ENCODE measurements around the gene NOP56. TPM values are rescaled to one million over a fixed set of nuclear protein-coding genes. Genes with fewer than 3 reads are reported as not detected.

The NOP56 gene
- total RNA-seq, 6 experiments from 2014 or later, result 151 to 222 (median 165) TPM

- H3K4me1 Mint-ChIP-seq (ENCODE audit: low read depth), result peaks cover 10% of the 10 kb centered on the region
- TF ChIP-seq CTCF (IDR thresholded peaks at IDR 0.05), result no peak
- peak overlapping the region; percentile 49 for H3K27ac Mint-ChIP-seq
- no peak overlapping the region for H3K4me3 Mint-ChIP-seq
- H3K9me3 Mint-ChIP-seq, result peaks cover 37% of the 10 kb centered on the region
- H3K27me3 Mint-ChIP-seq (ENCODE audit: insufficient read depth), result peaks cover 28% of the 10 kb centered on the region
- H3K36me3 Mint-ChIP-seq (ENCODE audit: low read depth), result peaks cover 24% of the 10 kb centered on the region
- peak; percentile 89 for DNase-seq
Observed at GRCh38 chr20:2626853-2627541, 25.4 kb upstream of the NOP56 start.

DNA sequence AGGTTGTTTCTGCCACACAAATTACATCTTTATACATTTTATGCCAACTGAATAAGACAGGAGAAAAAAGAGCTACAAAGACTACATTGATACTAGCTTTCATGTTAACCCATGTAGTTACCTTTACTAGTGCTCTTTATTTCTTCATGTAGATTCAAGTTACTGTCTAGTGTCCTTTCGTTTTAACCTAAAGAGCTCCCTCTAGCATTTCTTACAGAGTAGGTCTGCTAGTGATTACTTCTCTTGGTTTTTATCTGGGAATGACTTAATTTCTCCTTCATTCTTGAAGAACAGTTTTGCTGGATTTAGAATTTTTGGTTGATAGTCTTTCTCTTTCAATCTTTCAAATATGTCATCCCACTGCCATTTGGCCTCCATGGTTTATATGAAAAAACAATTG is 21.2 kb upstream of the NOP56 start:
- Mint-ChIP-seq H3K9me3 (peaks cover 16% of the 10 kb centered on the region), H3K36me3 (ENCODE audit: low read depth) (peaks cover 2% of the 10 kb centered on the region; the same call in 1 of the 2 replicates), H3K4me1 (ENCODE audit: low read depth) (peaks cover 10% of the 10 kb centered on the region), H3K4me3 (no peak overlapping the region), H3K27me3 (ENCODE audit: insufficient read depth) (peaks cover 28% of the 10 kb centered on the region), H3K27ac (no peak overlapping the region)
- DNase-seq, result no peak
- peak; percentile 24; the same call in 1 of the 2 replicates for TF ChIP-seq CTCF (IDR thresholded peaks at IDR 0.05)

- TF ChIP-seq CTCF (IDR thresholded peaks at IDR 0.05), result no peak
- no peaks in the 10 kb centered on the region for H3K36me3 Mint-ChIP-seq (ENCODE audit: low read depth)
- no peak overlapping the region for H3K4me3 Mint-ChIP-seq
- H3K9me3 Mint-ChIP-seq, result no peaks in the 10 kb centered on the region
- peaks cover 36% of the 10 kb centered on the region for H3K27me3 Mint-ChIP-seq (ENCODE audit: insufficient read depth)
- H3K27ac Mint-ChIP-seq, result no peak overlapping the region
- DNase-seq, result no peak
- H3K4me1 Mint-ChIP-seq (ENCODE audit: low read depth), result no peaks in the 10 kb centered on the region
Observed at GRCh38 chr20:2633381-2633780, 19.1 kb upstream of the NOP56 start.

DNA sequence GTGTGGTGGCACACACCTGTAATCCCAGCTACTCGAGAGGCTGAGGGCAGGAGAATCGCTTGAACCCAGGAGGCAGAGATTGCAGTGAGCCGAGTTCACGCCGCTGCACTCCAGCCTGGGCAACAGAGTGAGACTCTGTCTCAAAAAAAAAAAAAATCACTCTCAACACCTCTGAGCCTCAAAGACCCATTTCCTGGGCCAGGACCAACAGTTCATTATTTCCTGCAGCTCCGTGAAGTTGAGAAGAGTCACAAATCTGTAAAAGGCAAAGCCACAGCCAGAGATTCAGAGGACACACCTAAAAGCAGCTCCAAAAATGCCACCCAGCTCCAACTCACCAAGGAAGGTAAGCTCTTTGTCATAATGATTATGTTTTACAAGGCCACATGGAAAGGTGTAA is 15.2 kb upstream of the NOP56 start:
- H3K4me1 Mint-ChIP-seq (ENCODE audit: low read depth), result peaks cover 5% of the 10 kb centered on the region; the same call in 1 of the 2 replicates
- H3K9me3 Mint-ChIP-seq, result no peaks in the 10 kb centered on the region
- no peaks in the 10 kb centered on the region; the same call in 1 of the 2 replicates for H3K36me3 Mint-ChIP-seq (ENCODE audit: low read depth)
- TF ChIP-seq CTCF (IDR thresholded peaks at IDR 0.05), result no peak
- no peak for DNase-seq
- H3K4me3 Mint-ChIP-seq, result no peak overlapping the region
- H3K27me3 Mint-ChIP-seq (ENCODE audit: insufficient read depth), result peaks cover 22% of the 10 kb centered on the region
- no peak overlapping the region for H3K27ac Mint-ChIP-seq

DNA sequence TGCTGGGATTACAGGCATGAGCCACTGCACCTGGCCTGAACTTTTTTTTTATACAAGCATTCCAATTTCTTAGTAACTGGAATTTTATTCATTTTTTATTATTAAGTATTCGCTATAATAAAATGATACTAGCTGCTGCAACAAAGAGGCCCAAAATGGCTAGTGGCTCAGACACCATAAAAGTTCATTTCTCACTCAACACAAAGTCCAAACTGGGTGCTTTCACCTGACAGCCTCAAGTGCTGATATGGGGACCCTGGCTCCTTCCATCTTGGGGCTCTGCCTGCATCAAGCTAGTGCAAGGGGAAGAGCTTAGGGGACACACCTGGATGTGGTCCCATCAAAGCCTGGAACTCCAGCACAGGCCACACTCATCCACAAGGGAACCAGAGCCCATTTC is 12.2 kb upstream of the NOP56 start:
- peaks cover 10% of the 10 kb centered on the region for H3K27me3 Mint-ChIP-seq (ENCODE audit: insufficient read depth)
- H3K4me1 Mint-ChIP-seq (ENCODE audit: low read depth), result peaks cover 5% of the 10 kb centered on the region; the same call in 1 of the 2 replicates
- peaks cover 4% of the 10 kb centered on the region; the same call in 1 of the 2 replicates for H3K36me3 Mint-ChIP-seq (ENCODE audit: low read depth)

More for the DNA sequence above, 12.2 kb upstream of the NOP56 start:
- DNase-seq, result no peak
- H3K4me3 Mint-ChIP-seq, result no peak overlapping the region
- H3K9me3 Mint-ChIP-seq, result no peaks in the 10 kb centered on the region
- no peak for TF ChIP-seq CTCF (IDR thresholded peaks at IDR 0.05)
- H3K27ac Mint-ChIP-seq, result no peak overlapping the region

Data from HFFc6 (cell line).